Measurements from ENCODE around the gene MYO5A.

DNA sequence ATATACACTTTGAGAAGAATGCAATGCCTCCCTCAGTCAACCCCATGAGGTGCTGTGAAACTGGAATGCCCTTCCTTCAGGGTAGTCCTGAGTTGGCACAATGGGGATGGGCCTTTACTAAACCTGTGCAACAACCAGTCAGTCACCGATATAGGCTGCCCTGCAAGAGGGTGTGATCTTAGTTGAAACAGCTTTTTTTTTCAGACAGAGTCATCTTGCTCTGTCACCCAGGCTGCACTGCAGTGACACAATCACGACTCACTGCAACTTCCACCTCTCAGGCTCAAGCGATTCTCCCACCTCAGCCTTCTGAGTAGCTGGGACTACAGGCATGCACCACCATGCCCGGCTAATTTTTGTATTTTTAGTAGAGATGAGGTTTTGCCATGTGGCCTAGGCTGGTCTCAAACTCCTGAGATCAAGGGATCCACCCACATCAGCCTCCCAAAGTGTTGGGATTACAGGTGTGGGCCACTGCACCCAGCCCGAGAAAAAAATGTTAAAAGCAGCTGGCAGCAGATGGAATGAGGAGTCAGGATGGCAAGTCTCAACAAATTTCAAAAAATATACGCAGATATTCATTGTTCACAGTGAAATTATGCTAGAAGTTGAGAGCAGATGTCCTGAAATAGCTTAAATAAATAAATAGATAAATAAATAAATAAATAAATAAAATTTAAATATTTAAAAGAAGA is 31.8 kb downstream of the MYO5A start:
- TF ChIP-seq JUND (IDR thresholded peaks at IDR 0.05) (peak; percentile 21; the same call in 1 of the 2 replicates), SMC3 (IDR thresholded peaks at IDR 0.05; ENCODE audit: low read depth, low read length) (no peak), MXI1 (IDR thresholded peaks at IDR 0.05; ENCODE audit: low read depth, low read length) (no peak), EP300 (IDR thresholded peaks at IDR 0.05; ENCODE audit: borderline replicate concordance in 1 of 2, low read depth in 1 of 2, low read length in 1 of 2) (no peak), POLR2AphosphoS5 (IDR thresholded peaks at IDR 0.05; ENCODE audit: low read depth, low read length) (no peak), TAF1 (IDR thresholded peaks at IDR 0.05; ENCODE audit: borderline replicate concordance, low read depth, low read length) (no peak), EZH2phosphoT487 (IDR thresholded peaks at IDR 0.05; ENCODE audit: borderline replicate concordance, low read depth) (no peak), ELF1 (IDR thresholded peaks at IDR 0.05) (no peak), SIN3A (IDR thresholded peaks at IDR 0.05; ENCODE audit: borderline replicate concordance, low read depth, low read length) (no peak)
- TF ChIP-seq, protein P1, sequence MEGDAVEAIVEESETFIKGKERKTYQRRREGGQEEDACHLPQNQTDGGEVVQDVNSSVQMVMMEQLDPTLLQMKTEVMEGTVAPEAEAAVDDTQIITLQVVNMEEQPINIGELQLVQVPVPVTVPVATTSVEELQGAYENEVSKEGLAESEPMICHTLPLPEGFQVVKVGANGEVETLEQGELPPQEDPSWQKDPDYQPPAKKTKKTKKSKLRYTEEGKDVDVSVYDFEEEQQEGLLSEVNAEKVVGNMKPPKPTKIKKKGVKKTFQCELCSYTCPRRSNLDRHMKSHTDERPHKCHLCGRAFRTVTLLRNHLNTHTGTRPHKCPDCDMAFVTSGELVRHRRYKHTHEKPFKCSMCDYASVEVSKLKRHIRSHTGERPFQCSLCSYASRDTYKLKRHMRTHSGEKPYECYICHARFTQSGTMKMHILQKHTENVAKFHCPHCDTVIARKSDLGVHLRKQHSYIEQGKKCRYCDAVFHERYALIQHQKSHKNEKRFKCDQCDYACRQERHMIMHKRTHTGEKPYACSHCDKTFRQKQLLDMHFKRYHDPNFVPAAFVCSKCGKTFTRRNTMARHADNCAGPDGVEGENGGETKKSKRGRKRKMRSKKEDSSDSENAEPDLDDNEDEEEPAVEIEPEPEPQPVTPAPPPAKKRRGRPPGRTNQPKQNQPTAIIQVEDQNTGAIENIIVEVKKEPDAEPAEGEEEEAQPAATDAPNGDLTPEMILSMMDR (IDR thresholded peaks at IDR 0.05), result no peak
- TF ChIP-seq, protein P2, sequence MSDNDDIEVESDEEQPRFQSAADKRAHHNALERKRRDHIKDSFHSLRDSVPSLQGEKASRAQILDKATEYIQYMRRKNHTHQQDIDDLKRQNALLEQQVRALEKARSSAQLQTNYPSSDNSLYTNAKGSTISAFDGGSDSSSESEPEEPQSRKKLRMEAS (IDR thresholded peaks at IDR 0.05; ENCODE audit: low read depth), result no peak

Measured in SK-N-SH (cell line).